OCI-LY7 (cell line): ENCODE results near the gene CABP1. TPM values are rescaled to one million over a fixed set of nuclear protein-coding genes. Genes with fewer than 3 reads are reported as not detected.

ENCODE experiments used
- BruUV-seq: library from RNA; stranded (reverse); fragments of 400-500 nt; replicated peaks from 2 replicates; lab custom pipeline; 2021; lab: Mats Ljungman, UMichigan
- CTCF ChIA-PET: fragments of 300-600 bp; sonication (Branson Sonifier 250); formaldehyde crosslinking; loops from one replicate; lab custom pipeline; 2022; ENCODE audit warnings: antibody characterized with exemption; ENCODE audit not compliant: unreplicated experiment; lab: Charles Lee
- POLR2A ChIA-PET: fragments of 300-600 bp; sonication (Branson Sonifier 250); formaldehyde crosslinking; loops from one replicate; lab custom pipeline; 2022; ENCODE audit warnings: antibody characterized with exemption; lab: Charles Lee
- DNase-seq: peaks from one replicate; pipeline ENCODE4 v3.0.0-alpha.2; 2015; ENCODE audit warnings: low spot score
- H2AFZ ChIP-seq: fragments of 200-600 bp; sonication (generic), shearing (Covaris generic); 2 replicates; pipeline ENCODE4 v1.6.1; 2014; ENCODE audit warnings: mild to moderate bottlenecking, antibody characterized with exemption, low read length, moderate library complexity
- H3K27ac ChIP-seq: fragments of 200-600 bp; sonication (generic); 2 replicates; pipeline ENCODE4 v1.5.1; 2014; ENCODE audit warnings: mixed run types, low read depth, mild to moderate bottlenecking, moderate library complexity, low read length, inconsistent platforms; ENCODE audit not compliant: poor library complexity, severe bottlenecking
- H3K36me3 ChIP-seq: fragments of 200-600 bp; sonication (generic); 2 replicates; pipeline ENCODE4 v1.6.1; 2014; ENCODE audit warnings: mild to moderate bottlenecking, antibody characterized with exemption, low read length, moderate library complexity, mixed read lengths; ENCODE audit not compliant: insufficient read depth
- H3K4me1 ChIP-seq: fragments of 200-600 bp; sonication (generic); 2 replicates; pipeline ENCODE4 v1.5.1; 2014; ENCODE audit warnings: mild to moderate bottlenecking, low read length; ENCODE audit not compliant: insufficient read depth, poor library complexity, severe bottlenecking
- H3K4me2 ChIP-seq: fragments of 200-600 bp; sonication (generic); 2 replicates; pipeline ENCODE4 v1.6.1; 2014; ENCODE audit warnings: mild to moderate bottlenecking, low read length
- H3K4me3 ChIP-seq: fragments of 200-600 bp; sonication (generic); 2 replicates; pipeline ENCODE4 v1.5.1; 2014; ENCODE audit warnings: mild to moderate bottlenecking, low read depth, low read length; ENCODE audit not compliant: poor library complexity, severe bottlenecking
- H3K79me2 ChIP-seq: fragments of 200-600 bp; sonication (generic); 2 replicates; pipeline ENCODE4 v1.6.1; 2016; ENCODE audit warnings: low read depth, mild to moderate bottlenecking, low read length, moderate library complexity, mixed read lengths; ENCODE audit not compliant: insufficient read depth
- H3K9me2 ChIP-seq: fragments of 200-600 bp; sonication (generic); 2 replicates; pipeline ENCODE4 v1.6.1; 2016; ENCODE audit warnings: mild to moderate bottlenecking, low read length, mixed read lengths; ENCODE audit not compliant: insufficient read depth
- H3K9me3 ChIP-seq: fragments of 200-600 bp; sonication (generic); 2 replicates; pipeline ENCODE4 v1.6.1; 2014; ENCODE audit warnings: mild to moderate bottlenecking, mixed run types, low read length, mixed read lengths
- H4K20me1 ChIP-seq: fragments of 200-600 bp; sonication (generic); 2 replicates; pipeline ENCODE4 v1.6.1; 2014; ENCODE audit warnings: mild to moderate bottlenecking, antibody characterized with exemption, low read length, moderate library complexity, mixed read lengths; ENCODE audit not compliant: insufficient read depth
- CTCF ChIP-seq: fragments of 200-600 bp; sonication (generic); conservative IDR thresholded peaks from 2 replicates; pipeline ENCODE4 v1.5.1; 2014; ENCODE audit warnings: mild to moderate bottlenecking, antibody characterized with exemption, low read length, moderate library complexity, mixed read lengths
- EZH2phosphoT487 ChIP-seq: fragments of 200-600 bp; sonication (generic); IDR thresholded peaks from 2 replicates; pipeline ENCODE4 v1.6.1; 2018; ENCODE audit warnings: low read depth, borderline replicate concordance, mild to moderate bottlenecking, mixed run types, antibody characterized with exemption, low read length, moderate library complexity, mixed read lengths
- intact Hi-C: fragments of 100-400 bp; cut with micrococcal nuclease; formaldehyde crosslinking; loops from one replicate; pipeline ENCODE4 v1.10.0; 2022; ENCODE audit not compliant: unreplicated experiment
- total RNA-seq, 2 experiments: library from RNA; depleted of rRNA in 1 of 2; stranded (reverse); fragments of >200 nt in 1 of 2; shearing (Covaris generic) in 1 of 2; gene quantifications; 2 replicates each; pipeline ENCODE4 v1.2.3, GENCODE V29; 2014 to 2022

Gene CABP1
- total RNA-seq, 2 experiments from 2014 or later, result 0.79 to 3.8 TPM

- H3K4me2 ChIP-seq, result no peak overlapping the region
- BruUV-seq, result no TSS peak
- ChIA-PET CTCF (no interaction called here), POLR2A (interaction anchor here (0.6 kb wide), 1 partner anchor 1024 kb away, joined by 12 read pairs; no protein-coding TSS in a partner anchor)
- H3K4me1 ChIP-seq, result peaks cover 4% of the 10 kb centered on the region
- no peaks in the 10 kb centered on the region for H4K20me1 ChIP-seq
- H3K9me3 ChIP-seq, result no peaks in the 10 kb centered on the region
- no peak overlapping the region for H3K27ac ChIP-seq
- DNase-seq, result no peak
- H2AFZ ChIP-seq, result no peak overlapping the region
- H3K36me3 ChIP-seq, result no peaks in the 10 kb centered on the region
- intact Hi-C loops, result no loop called here
- no peak overlapping the region for H3K4me3 ChIP-seq
- H3K9me2 ChIP-seq, result no peaks in the 10 kb centered on the region
- no peaks in the 10 kb centered on the region for H3K79me2 ChIP-seq
- no peak for TF ChIP-seq CTCF
- no peak for TF ChIP-seq EZH2phosphoT487
These were observed 21.3 kb upstream of the CABP1 start for GRCh38 chr12:120618954-120619615.

GRCh38 chr12:120620624-120621023, 19.8 kb upstream of the CABP1 start:
- no peak for DNase-seq
- TF ChIP-seq CTCF, result no peak
- TF ChIP-seq EZH2phosphoT487, result no peak
- no peak overlapping the region for H2AFZ ChIP-seq
- no peaks in the 10 kb centered on the region for H3K9me3 ChIP-seq
- intact Hi-C loops, result no loop called here
- H3K4me3 ChIP-seq, result no peak overlapping the region
- no peaks in the 10 kb centered on the region for H3K36me3 ChIP-seq
- ChIA-PET CTCF (no interaction called here), POLR2A (no interaction called here)
- H3K27ac ChIP-seq, result no peak overlapping the region
- H4K20me1 ChIP-seq, result no peaks in the 10 kb centered on the region
- no TSS peak for BruUV-seq
- no peak overlapping the region for H3K4me2 ChIP-seq
- peaks cover 5% of the 10 kb centered on the region for H3K4me1 ChIP-seq
- H3K79me2 ChIP-seq, result no peaks in the 10 kb centered on the region
- no peaks in the 10 kb centered on the region for H3K9me2 ChIP-seq
